Stimulated activated CD4-positive, alpha-beta T cell treated with anti-CD3 and anti-CD28 coated beads, Interleukin-1b, Interleukin-23, amount 100 ng/mL, for 24 hours (primary cell): ENCODE results near the gene SPATS2.

ENCODE experiments used
- DNase-seq, 4 experiments: peaks; one replicate each; pipeline ENCODE4 v3.0.0-alpha.2; 2020; ENCODE audit warnings: low read depth in 4 of 4, low spot score in 1 of 4

Gene SPATS2

GRCh38 chr12:49461221-49461620 is 94.0 kb downstream of the SPATS2 start:
- no peak for DNase-seq

GRCh38 chr12:49462083-49462744 is 95.0 kb downstream of the SPATS2 start:
- no peak for DNase-seq

GRCh38 chr12:49465132-49465531 is 97.9 kb downstream of the SPATS2 start:
- DNase-seq: no peak

GRCh38 chr12:49470986-49471385 is 103.7 kb downstream of the SPATS2 start:
- no peak for DNase-seq

- DNase-seq: no peak
Measured at GRCh38 chr12:49471557-49471956, 104.3 kb downstream of the SPATS2 start.

GRCh38 chr12:49476091-49476490 is 108.8 kb downstream of the SPATS2 start:
- DNase-seq: no peak

- DNase-seq: no peak
Measured at GRCh38 chr12:49478949-49479664, 111.8 kb downstream of the SPATS2 start.

GRCh38 chr12:49482095-49483051 is 115.1 kb downstream of the SPATS2 start:
- DNase-seq: no peak

GRCh38 chr12:49483619-49484018 is 116.4 kb downstream of the SPATS2 start:
- DNase-seq: no peak

GRCh38 chr12:49487605-49488004 is 120.3 kb downstream of the SPATS2 start:
- DNase-seq: no peak

GRCh38 chr12:49489154-49489553 is 121.9 kb downstream of the SPATS2 start:
- no peak for DNase-seq

GRCh38 chr12:49489720-49490119 is 122.5 kb downstream of the SPATS2 start:
- no peak for DNase-seq

GRCh38 chr12:49491823-49492222 is 124.6 kb downstream of the SPATS2 start:
- DNase-seq: no peak

GRCh38 chr12:49493900-49494299 is 126.6 kb downstream of the SPATS2 start:
- no peak for DNase-seq

- no peak for DNase-seq
Measured at GRCh38 chr12:49496417-49497360, 129.4 kb downstream of the SPATS2 start.

GRCh38 chr12:49501895-49502294 is 134.6 kb downstream of the SPATS2 start:
- no peak for DNase-seq

GRCh38 chr12:49502590-49502989 is 135.3 kb downstream of the SPATS2 start:
- DNase-seq: no peak

GRCh38 chr12:49503674-49504180 is 136.5 kb downstream of the SPATS2 start:
- no peak for DNase-seq

GRCh38 chr12:49505672-49506071 is 138.4 kb downstream of the SPATS2 start:
- DNase-seq: no peak

GRCh38 chr12:49507139-49507538 is 139.9 kb downstream of the SPATS2 start:
- no peak for DNase-seq
